NCI-H82 (cell line): ENCODE data around the gene IQSEC1.

ENCODE experiments used
- DNase-seq: peaks from one replicate; lab custom pipeline; 2025; lab: John Stamatoyannopoulos, UW

IQSEC1 gene

DNA sequence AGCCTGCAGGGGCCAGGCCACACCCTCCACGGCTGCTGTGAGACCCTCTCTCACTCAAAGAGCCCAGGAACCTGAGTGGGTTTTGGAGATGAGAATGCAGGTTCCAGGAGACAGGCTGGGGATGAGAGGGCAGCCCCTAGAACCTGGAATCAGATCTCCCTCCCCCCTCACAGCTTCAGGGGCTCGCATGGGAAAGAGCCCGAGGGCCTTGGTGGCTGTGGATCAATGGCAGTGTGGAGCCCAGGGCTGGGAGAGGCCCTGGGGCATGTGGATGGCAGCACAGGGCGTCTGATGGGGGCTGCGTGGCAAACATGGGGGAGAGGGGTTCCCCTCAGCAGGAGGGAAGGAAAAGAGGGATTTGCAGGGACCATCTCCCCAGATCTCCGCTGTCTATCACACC lies 119.0 kb downstream of the IQSEC1 start:
- DNase-seq = no peak

DNA sequence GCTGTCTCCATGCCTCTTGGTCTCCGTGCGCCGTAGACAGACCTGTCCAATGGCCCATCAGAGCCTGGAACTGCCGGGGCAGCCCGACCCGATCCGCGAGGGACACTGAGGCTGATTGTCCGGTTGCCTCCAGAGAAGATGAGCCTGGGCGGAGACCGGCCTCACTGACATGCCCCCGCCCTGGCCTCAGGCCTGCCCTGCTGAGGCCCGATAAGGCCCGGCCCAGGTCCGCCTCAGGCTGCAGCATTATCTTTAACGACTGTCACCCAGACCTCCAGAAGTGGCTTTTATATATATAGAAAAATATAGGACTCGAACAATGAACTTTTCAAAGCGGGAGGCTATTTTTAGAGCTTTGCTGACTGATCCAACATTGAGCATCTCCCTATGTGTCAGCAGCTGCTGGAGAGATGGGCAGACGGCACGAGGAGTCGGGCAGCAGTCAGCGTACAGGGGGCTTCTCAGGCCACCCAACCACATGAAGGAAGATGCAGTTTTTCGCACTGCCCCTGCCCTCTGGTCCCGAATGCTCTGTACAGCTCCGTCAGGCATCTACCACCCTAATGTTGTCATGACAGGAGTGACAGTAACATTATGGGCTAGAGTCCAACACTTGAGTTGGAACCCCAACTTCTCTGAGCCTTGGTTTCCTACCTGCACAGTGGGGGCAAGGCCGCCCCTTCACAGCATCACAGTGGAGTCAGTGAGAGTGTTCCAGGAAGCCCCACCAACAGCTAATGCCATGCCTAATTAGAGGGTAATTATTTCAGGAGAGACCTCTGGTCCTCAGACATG lies 119.8 kb downstream of the IQSEC1 start:
- DNase-seq = no peak

DNA sequence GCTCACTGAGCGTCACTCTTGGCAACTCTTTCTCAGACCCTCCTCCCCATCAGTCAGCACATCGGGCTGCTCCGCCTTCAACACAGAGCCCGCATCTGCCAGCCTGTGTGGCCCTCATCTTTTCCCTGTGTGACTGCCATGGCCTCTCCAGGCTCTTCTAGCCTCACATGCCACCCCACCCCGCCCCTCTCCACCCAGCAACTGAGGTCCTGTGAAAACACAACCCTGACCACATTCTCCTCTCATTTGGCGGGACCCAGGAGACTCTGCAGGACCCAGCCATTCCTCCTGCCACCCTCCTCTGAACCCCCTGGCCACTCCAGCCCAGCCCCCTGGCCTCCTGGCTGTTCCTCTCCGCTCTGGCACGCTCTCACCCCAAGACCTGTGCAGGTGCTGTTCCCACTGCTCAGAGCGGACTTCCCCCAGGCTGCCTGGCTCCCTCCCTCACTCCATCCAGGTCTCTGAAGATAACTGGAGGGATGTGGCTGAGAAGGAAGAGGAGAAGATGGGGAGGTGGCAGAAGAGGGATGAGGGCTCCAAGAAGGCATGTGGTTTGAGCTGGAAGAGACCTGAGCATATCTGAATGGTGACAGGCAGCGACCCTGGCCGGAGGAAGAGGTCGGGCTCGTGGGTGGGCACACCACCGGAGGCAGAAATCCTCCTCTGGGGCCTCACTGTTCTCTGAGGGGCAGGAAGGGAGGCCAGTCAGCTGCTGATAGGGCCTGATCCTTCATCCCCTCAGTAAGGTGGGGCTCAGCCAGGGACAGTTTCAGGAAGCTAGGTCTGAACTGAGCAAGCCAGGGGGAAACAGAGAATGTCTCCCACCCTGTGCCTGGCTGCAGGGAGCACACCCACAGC lies 120.7 kb downstream of the IQSEC1 start:
- DNase-seq = no peak

DNA sequence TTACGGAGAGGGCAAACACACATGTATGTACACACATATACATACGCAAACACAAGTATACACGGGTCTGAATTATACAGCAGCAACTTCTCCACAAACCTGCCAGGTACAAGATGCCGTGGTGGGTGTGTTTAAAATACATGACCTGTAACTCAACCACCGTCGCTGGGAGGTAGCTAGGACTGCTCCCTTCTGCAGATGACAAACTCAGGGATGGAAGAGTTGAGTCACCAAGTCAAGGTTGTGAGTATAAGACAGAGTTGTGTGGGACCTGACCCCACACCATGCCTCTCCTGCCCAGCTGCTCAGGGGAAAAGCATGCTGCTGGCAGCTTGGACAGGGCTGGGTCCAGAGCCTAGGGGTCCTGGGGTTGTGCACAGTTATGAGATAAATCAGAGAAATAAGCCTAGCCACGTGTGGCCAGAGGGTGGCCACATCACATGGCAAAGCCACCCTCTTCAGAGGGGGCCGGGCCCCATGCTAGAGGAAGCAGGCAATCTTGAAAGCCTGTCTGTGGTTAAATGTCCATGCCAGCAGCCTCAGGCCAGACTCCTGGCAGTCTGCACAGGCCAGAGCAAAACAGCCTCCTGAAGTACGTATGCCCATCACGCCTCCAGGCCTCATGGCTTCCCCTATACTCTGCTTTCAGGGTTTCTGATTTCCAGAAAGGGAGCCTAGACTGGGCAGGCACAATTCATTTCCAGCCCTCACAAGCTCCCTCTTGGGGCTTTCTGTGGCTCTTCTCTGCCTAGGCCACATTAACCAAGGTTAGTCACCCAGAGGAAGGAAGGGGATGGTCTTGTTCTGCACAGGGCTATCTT lies 124.1 kb downstream of the IQSEC1 start:
- no peak for DNase-seq

DNA sequence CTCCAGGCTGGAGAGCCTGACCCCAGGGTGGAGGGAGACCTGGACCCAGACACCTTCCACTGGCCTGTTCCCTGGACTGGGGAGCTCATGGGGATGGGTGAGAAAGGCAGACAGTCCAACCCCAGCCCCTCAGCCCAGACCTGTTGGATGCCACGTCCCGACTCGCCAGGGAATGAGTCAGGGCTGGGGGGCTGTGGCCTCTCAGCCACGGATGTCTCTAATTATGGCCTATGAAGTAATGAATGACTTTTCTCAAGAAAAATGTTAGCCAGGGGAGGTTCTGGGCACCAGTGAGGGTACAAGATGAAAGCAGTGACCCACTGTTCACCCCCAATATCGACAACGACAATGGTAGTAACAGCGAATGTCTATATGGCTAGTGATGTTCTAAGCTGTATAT lies 124.9 kb downstream of the IQSEC1 start:
- DNase-seq = no peak

DNA sequence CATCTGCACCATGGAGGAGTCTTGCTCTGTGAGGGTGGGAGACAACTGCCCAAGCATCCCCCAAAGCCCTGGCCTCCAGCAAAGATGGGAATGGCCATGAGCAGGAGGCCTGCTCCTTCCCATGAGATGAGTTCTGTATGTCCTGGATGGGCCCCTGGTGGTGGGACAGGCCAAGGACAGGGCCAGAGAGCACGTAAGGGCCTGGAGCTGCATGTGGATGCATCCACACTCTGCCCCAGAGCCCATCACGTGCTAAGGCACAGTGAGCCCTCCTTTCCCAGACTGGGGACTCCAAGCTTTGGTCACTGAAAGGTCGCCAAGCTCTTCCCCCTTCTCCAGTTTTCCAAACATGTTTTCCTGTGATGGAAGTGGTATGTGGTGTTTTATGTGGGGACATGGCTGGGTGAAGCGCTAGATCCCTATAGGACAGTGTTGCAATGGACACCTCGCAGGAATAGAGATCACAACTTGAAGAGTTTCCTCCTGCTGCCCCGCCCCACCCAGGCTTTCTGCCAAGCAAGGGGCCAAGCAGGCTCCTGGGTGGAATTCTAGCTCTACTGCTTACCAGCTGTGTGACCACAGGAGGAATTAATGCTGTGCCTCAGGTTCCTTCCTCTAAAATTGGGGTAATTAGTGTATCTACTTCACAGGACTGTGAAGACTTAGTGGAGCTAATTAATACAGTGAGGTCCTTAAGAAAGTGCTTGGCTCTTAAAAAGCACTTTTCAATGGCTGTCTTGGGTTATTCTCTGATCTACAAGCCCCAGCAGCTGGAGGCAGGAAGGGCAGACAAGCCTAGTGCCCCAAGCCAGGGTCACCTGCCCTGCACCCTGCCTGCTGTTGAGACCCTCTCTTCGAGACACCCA lies 125.5 kb downstream of the IQSEC1 start:
- DNase-seq = no peak

DNA sequence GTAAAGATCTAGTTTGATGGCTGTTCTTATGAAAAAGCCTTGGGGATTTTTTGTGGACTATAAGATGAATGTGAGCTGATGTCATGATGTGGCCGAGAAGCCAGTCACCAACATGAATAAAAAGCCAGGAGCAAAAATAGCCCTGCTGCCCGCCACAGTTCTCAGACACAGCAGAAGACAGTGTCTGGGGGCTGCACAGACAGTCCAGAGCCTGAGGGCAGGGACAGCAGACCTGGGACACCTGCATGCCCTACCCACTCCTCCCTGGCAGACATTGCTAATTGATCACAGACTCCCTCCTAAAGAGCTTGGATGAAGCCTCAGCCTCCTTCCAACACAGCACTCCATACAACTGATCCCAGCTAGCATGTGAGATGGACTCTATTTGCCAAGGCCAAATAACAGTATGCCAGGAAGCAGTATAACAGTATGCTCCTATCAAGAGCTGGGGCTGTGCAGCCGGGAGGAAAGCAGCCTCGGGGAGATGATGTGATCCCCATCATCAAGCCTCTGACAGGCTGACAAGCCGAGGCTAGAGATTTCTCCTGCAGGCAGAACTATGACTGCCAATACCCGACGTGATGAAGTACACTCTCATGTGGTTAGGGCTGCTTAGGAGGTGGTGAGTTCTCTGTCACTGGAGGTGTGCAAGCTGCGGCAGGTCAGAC lies 126.4 kb downstream of the IQSEC1 start:
- no peak for DNase-seq

DNA sequence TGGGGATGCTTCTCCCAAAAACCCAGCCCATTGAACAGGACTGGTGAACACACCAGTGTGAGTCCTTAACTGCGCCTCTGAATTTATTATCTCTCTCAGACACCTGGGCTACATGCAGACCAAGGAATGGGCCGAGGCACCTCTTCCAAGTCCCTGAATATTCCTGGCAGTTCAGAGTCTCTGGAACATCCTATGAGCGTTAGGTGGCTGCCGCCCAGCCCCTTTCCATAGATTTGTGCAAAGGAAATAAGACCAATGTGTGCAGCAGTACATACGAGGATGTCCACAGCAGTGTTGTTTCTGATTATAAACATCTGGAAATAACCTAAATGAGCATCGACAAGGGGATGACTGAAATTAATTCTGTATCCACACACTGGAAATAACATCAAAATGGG lies 127.0 kb downstream of the IQSEC1 start:
- DNase-seq = no peak

DNA sequence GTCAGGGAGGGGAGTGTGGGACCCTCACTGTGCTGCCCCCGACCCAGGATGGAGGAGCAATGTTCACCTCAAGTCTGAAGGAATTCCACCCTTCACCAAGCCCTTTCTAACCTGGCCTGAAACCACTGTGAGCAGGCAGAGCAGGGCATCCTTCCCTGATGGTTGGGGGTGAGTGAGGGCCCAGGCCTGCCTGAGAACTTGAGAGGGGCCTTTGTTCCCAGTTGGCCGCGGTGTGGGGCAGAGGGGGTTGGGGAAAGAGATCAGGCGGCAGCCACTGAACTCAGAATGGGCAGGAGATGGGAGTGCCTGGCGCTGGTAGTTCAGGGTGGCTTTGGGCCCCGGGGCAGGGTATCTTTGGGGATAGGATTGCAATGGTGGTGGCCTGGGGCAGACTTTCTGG lies 128.4 kb downstream of the IQSEC1 start:
- DNase-seq = no peak

DNA sequence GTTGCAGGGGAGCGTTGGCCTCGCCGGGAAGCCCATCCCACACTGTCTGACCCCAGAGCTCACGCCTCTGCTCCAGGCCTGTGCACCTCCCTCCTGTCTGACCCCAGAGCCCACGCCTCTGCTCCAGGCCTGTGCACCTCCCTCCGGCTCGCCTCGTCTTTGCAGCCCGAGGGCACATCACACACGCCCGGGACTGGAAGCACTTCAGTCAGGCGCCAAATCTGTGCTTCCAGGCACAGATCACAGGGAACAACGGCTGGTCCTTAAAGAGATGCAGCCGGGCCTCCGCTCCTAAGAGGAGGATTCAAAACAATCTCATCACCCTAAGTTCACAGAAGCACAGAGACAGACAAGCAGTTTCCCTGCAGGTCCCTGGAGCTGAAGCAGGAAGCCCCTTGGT lies 128.8 kb downstream of the IQSEC1 start:
- no peak for DNase-seq

DNA sequence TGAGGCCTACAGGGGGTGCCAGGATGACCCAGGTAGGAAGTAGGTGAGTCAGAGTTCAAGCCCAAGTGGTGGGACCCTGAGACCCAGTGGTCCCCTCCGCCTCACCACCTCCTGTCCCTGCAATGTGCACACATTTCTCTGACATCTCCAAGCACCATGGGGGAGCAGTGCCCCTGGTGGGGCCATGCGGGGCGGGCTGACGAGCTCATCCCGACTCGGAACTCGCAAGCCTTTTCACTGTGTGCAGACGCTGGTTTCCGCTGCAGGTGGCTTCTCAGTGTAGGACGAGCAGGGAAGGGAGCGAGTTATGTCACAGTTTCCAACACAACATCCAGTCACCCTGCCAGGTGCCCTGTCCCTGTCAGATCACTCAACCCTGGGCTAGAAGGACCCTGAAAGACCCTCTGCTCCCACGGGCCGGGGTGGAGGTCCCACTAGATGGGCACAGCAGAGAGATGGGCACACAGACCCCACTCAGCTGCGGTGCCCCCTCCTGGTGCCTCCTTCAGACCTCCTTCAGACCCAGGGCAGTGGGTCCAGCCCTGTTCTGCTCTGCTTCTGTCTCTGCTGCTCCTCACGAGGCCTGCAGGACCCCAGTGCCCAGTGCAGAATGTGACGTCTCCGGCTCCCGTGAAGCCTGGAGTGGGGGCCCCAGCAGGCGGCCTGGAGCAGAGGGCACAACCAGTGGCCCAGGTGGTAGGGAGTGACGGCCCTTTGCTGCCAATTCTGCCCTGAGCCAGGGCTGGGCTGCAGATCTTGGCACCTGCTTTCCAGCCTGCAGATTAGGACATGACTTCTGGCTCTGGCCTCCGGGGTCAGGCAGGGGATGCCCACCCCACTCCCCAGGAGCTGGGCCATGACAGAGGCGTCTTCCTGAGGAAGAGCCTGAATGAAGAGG lies 129.9 kb downstream of the IQSEC1 start:
- DNase-seq = no peak

DNA sequence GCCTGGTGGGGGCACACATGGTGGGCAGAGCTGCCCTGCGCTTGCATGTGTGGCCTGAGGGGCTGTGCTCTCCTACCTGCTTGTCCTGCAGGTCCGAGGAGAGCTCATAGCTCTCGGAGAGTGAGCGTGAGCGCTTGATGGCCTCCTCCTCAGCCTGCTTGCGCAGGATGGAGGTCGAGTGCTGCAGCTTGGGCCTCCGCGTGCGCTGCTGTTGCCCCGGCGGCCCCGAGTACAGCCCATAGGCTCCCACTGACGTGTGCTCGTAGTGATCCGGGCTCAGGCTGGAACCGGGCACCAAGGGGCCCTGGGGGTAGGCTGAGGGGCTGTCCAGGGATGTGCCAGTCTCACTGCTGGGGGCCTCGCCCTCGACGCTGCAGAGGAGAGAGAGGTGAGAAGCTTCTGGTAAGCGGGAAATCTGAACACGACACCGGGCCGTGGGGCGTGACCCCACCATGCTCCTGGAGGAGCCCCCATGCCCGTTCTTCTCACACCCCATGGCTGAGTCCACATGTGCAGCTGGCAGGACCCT lies 131.7 kb downstream of the IQSEC1 start:
- DNase-seq = no peak

DNA sequence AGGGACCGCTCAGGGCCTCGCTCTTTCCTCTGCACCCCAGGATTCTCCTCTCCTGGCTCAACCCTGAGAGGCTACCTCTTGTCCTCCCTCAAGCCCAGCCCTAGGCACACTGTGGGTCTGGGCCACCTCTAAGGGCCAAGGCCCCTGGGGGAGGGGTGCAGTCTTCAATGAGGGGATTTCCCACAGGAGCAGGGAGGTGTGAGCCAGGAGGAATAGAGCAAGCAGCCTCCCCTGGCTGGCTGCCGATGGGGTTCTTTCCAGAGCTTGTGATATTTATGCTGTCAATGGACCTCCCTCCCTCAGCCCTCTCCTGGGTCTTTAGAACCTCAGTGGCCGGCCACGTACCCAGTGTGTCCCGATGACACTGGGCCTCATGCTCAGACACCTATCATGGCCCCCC lies 132.4 kb downstream of the IQSEC1 start:
- no peak for DNase-seq

DNA sequence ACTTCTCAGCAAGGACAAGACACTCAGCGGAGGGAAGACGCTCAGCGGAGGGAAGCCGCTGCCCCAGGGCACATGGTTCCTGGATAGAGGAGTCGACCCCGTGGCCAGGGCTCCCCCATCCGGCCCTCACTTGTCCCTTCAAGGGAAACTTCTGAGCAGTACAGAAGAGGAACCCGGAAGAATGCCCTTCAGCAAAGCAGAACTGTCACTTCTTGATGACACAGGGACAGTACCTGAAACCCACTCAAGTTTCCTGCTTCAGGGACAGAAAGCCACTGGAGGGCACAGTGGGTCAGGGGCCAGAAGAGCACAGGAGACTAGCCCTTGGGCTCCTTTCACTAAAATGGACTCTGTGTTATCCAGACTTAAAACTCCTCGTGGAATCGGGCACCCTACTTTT lies 134.1 kb downstream of the IQSEC1 start:
- DNase-seq = no peak

DNA sequence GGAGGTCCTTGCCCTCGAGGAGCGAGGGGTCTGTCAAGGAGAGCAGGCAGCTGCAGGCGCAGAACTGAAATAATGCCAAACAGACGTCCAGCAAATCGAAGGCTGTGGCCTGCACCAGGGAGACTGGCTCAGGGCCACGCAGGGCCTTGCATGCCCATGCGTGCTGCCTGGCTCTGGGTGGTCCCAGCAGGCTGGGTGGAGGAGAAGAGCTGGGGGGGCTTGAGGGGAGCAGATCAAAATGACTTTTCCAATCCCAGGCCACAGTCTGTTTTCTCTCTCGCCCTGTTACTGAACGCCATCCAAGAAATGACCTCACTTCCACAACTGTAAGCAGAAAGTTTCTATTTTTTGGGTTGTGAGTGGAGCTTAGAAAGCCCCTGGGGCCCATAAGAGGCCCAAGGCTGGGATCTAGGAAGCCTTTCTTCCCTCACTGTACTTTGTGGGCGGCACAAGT lies 134.9 kb downstream of the IQSEC1 start:
- no peak for DNase-seq

DNA sequence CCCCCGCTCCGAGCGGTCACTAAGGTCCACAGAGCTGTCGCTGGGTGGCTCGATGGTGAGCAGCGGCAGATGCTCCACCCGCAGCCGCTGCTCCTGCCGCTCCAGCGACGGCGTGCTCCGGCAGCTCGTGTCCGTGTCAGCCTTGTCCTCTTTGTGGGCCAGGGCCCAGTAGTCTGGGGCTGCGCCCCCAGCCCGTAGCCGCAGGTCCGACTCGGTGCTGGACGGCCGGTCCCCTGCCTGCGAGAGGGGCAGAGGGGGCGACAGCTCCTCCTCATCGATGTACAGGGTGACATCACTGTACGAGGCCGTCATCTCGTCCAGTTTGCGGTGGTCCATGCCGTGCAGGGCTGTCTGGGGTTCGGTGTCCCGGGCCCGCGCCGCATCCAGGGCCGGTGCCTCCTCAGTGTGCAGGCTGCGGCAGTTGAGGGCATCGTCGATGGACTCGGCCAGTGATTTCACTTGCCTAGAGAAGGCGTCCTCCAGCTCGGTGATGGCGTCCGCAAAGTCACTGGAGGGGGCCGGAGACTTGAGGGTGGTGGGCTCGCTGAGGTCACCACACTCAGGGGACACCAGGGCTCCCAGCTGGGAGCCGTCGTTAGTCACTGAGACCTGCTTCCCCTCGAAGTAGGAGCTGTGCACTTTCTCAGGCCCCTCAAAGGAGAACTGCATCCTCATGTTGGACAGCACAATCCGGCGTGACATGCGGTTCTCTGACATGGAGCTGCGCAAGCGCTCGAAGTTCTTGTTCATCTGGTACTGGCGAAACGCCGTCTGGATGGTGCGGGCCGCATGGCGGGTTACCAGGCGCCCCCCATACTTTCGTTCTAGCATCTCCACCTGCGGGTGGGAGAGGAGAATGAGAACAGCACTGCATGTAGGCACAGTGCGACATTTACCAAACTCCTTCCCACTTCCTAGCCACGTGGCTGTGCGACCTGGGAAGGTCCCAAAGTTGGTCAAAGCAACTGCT lies 137.1 kb downstream of the IQSEC1 start:
- no peak for DNase-seq

DNA sequence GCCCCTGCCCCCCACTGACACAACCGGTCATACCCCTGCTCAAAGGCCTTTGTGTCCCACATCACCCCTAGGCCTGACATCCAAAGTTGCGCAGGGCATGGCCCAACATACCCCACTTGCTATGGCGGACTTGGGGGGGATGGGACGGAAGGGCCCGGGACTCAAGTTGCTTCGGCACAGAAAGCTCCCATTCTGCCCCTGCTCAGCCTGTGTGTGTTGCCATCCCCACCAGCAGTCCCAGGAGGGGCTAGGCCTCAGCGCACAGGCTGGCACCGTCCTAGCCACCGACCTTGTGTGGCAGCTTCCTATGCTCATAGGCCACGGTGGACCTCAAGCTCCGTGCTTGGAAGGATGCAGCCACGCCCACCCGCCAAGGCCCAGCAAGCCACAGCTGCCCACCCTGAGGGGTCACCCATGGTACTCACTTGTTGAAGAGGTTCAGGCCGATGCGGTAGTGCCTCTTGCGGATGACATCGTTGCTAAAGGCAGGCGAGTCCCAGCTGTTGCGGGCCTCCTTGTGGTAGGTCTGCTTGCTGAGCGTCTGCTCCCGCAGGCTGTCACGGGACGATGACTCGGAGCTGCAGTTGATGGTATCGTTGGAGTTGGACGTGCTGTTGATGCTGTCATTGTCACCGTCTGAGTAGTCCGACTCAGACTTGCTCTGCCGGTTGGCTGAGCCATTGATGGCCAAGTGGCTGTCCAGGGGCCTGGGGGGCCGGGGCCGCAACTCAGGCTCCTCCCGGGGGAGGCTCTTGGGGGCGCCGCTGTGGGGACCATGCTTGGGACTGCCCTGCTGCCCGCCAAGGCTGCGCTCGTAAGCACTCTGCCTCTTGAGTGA lies 138.0 kb downstream of the IQSEC1 start:
- no peak for DNase-seq
